ENCODE measurements around the gene MFAP4.
"Not testable (repeated sequence)": the region's sequence is repeated elsewhere in the genome, so short reads cannot be mapped to it uniquely, and the experiment has no call there.

Gene MFAP4

DNA sequence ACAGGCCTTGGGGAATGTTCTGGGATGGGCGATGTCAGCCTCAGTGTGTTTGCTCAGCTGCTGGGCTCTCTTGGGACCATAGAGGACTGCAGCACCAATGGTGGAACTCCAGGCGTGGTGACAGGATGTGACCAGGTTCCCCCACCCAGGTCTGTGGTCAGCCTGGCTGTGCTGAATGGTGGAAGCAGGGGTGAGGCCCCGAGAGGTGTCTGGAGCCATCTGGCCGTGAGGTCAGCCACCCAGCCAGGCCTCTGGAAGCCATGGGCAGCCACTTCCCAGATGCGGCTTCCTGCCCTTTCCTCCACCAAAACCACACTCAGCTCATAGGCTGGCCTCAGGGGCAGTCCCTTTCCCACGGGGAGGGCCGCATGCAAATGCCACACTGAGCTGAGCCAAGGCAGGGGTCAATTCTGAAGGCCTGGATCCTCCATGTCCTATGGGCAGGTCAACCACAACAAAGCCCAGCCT lies 16.5 kb downstream of the MFAP4 start:
- no peak for DNase-seq (ENCODE audit: low read depth in 2 of 2)

DNA sequence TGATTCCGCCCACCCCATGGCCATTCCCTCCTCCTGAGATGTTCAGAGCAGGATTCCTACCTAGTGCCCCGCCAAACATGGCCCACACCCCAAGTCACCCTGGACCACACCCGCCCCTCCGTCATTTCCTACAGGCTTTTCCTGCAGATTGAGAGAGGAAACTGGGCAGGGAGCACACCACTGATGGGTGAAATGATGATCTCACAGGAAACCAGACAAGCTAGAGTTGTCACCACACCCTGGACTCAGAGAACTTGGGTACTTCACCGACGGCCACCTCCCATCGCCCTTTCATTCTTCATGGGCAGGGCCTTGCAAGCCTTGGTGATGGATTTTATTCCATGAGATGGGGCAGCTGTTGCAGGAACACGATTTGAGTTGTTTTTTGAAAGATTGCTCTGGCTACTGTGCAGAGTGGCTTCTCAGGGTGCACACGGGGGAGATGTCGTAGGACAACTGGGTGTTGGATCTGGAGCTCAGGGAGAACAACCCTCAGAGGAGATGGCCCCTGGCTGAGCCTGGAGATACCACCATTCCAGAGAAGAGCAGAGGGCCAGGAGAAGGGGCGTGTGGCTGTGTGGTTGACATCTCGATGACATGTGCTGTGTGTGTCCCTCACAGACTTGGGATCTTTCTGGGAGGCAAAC lies 17.0 kb downstream of the MFAP4 start:
- no peak for DNase-seq (ENCODE audit: low read depth in 2 of 2)

DNA sequence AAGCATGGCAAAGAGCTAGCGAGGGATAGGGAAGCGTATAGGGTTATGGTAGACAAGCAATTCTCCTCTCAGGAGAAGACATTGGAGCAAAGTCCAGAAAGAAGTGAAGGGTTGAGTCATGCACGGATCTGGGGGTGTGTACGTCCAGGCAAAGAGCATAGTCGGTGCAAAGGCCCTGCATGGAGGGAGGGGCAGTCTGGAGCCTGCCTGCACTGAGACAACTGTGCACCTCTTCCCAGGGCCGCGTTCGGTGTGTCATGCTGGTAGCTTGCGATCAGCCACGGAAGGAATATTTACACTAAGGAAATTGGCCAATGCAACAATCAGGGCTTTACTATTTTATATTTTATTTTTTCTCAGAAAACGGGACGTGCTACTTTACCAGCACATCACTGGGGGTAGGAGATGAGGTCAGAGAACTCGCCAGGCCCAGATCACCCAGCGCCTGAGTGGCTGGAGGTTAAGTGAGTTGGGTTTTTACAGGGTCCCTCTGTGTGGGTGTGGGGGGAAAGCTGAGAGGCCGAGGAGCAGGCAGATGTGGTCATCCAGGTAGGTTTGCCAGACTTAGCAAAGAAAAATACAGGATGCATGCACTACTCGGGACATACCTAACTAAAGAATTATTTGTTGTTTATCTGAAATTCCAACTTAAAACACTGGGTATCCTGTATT lies 17.7 kb downstream of the MFAP4 start:
- no peak for DNase-seq (ENCODE audit: low read depth in 2 of 2)

- no peak for DNase-seq (ENCODE audit: low read depth in 2 of 2)
Observed at GRCh38 chr17:19368229-19368628, 18.8 kb downstream of the MFAP4 start.

DNA sequence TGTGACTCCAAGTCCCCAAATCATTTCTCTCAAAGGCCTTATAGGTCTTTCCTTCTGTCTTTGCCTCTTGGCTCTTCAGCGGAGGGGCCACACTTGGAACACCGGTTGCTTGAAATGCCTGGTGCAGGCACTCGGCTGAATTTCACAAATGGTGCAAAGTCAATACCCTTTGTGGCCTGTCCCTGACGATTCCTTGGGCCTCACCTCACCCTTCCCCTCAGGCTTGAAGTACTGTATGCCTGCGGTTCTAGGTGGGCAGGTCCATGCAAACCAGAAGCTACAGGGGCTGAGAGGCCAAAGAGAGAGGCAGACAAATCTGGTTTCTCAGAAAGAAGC lies 20.4 kb downstream of the MFAP4 start:
- DNase-seq (ENCODE audit: low read depth in 2 of 2) = no peak

DNA sequence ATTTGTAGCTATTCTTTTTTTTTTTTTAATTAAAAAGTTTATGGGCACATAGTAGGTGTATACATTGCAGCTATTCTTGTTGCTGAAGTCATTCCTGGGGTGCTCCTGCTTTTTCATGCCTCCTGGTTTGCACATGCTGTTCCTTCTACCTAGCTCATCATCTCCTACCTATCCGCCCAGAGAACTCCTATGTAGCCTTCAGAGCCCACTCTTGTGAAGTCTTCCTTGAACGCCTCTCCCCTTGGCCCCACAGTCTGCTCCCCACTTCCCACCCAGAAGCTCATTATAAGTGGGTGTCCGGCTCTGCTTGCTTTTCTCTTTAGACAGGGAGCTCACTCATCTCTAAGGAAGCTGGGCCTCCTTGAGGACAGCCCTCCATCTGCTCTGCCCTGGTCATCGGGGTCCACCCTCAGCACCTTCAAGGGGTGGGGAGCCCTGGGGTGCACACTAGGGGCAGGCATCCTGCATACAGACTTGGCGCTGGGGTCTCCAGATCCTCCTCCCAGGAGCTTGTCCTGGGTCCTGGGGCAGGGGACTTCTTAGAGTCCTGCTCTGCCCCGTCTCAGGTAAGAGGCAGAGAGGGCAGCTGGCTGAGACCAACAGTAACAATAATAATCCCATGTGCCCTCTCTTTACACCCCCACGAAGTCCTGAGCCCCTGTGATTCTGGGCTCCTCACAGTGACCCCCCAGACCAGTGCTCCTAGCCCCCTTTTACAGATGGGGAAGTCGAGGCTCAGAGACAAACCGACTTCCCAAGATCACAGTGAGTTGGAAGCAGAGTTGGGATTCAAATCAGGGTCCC lies 21.0 kb downstream of the MFAP4 start:
- no peak for DNase-seq (ENCODE audit: low read depth in 2 of 2)

- no peak for DNase-seq (ENCODE audit: low read depth in 2 of 2)
Observed at GRCh38 chr17:19365499-19365817, 21.5 kb downstream of the MFAP4 start.

DNA sequence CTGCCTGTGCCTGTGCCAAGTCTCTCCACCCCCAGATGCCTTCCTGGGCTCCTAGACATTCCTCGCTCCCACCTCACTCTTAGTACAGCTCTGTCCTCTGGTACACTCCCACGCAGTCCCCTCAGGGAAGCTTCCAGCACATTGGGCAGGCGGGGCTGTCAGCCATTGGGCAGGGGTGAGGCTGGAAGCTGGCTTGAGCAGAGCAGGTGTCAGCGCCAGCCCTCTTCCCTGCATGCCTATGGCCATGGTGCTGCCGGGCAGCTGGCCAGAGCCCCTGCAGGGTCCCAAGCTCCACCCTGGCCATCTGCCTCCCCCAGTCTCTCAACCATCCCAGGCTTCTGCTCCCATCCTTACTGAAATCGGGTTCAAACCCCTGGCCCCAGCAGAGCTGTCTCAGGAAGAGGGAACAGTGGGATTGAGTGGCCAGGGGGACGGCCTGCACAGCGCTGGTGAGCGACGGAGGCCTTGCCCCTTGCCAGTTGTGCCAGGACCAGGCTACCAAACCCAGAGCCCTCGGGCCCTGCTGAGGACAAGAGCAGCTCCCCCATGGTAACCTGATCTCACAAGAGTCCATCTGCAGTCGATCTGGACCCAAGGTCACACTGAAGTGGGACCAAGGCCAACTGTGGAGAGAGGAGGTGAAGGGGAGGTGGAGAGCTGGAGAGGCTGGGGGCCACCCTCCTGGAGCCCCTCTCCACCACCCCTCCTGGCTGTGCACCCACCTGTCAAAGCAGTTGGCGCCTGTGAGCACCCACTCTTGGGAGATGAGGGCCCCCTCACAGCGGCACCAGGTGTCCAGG lies 22.1 kb downstream of the MFAP4 start:
- DNase-seq (ENCODE audit: low read depth in 2 of 2) = no peak

GRCh38 chr17:19363460-19364035 lies 23.4 kb downstream of the MFAP4 start:
- DNase-seq (ENCODE audit: low read depth in 2 of 2) = no peak

GRCh38 chr17:19363114-19363438 lies 23.9 kb downstream of the MFAP4 start:
- DNase-seq (ENCODE audit: low read depth in 2 of 2) = no peak

DNA sequence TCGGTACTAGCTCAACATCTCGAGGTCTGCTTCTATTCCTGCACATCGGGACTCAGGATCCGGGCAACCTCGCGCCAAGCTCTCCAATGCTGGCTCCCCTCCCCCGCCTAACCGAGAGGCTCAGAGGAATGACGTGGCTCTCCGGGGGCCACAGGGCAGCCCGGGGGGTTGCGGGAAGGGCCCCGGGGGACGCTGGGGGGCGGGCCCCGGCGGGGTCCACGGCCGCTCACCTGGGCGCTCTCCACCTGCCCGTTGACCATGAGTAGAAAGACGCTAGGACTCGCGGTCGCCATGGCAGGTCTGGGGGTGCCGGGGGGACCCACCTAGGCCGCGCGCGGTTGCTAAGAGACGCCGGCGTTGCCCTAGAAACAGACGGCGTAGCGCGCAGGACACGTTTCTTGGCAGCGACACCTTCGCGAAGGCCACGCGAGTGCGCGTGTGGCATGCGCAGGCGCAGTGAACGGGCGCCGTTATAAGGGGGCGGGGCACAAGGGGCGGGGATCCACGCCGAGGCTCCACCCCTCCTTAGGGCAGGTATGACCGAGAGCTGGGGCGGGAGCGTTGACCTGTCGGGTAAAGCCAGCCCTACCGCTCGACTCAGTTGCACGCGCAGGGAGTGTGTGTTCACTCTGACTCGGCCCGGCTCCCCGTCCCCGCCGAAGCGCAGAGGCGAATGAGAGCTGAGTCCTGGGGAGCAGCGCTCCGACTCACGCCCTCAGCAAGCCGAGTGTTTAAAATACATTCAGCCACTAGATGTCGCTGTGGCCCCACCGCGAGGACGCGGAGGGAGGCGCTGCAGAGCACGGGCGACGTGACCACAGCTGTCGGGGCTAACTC lies 24.5 kb downstream of the MFAP4 start, which contains the start of gene B9D1:
TSS of gene B9D1 (minus strand) at position 447 of the 837 bp plus-strand sequence. CDS start at position 293, 154 bp downstream.
- DNase-seq (ENCODE audit: low read depth in 2 of 2) = peak; percentile 92

DNA sequence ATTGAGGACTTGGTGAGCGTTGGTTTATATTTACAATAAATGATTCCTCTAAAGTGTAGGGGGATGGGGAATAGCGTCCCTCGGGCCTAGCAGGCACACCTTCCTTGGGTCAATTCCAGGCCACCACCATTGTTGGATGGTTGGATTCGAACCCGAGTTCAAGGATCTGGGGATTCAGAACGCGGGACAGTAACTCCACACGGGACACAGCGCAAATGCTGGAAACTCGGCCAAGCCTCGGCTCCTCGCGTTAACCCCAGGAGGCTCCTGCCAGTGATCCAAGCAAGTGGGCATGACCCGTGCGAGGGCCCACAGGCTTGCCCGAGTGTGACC lies 25.1 kb downstream of the MFAP4 start:
- no peak for DNase-seq (ENCODE audit: low read depth in 2 of 2)

GRCh38 chr17:19361326-19361725 lies 25.7 kb downstream of the MFAP4 start:
- no peak for DNase-seq (ENCODE audit: low read depth in 2 of 2)

- DNase-seq (ENCODE audit: low read depth in 2 of 2) = no peak
Observed at GRCh38 chr17:19360772-19361171, 26.2 kb downstream of the MFAP4 start.

GRCh38 chr17:19359856-19360255 lies 27.1 kb downstream of the MFAP4 start:
- DNase-seq (ENCODE audit: low read depth in 2 of 2) = no peak

DNA sequence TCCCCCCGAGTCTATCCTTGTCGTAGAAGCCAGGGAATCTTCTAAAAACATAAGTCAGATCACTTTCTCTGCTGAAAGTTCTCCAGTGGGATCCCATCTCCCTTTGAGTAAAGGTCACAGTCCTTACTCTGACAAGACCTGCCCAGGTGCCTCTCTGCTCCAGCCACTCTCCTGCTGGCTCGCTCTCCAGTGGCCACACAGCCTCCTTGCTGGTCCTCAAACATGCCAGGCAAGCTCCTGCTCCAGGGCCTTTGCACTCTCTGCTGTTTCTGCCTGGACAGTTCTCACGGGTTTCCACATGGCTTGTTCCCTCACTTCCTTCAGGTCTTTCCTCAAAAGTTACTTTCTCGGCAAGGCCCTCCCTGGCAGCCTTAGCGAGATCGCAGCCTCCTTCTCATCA lies 27.8 kb downstream of the MFAP4 start:
- DNase-seq (ENCODE audit: low read depth in 2 of 2) = no peak

- DNase-seq (ENCODE audit: low read depth in 2 of 2) = no peak
Observed at GRCh38 chr17:19357761-19358160, 29.2 kb downstream of the MFAP4 start.

DNA sequence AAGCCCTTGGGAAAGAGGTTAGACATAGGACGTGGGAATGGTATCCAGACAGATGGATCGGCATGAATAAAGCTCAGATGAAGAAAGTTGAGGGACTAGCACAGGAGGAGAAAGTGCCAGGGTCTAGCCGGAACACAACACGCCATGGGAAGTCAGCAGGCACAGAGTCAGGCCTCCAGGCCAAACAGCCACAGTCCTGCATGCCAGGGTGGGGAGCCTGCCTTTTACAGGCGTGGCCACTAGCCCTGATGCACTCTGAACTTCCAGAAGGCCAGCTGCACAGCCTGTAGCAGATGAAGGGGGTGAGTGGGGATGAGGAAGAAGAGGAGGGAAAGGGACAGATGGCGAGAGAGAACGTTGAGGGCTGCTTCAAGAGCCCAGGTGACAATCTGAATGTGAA lies 29.6 kb downstream of the MFAP4 start:
- no peak for DNase-seq (ENCODE audit: low read depth in 2 of 2)

DNA sequence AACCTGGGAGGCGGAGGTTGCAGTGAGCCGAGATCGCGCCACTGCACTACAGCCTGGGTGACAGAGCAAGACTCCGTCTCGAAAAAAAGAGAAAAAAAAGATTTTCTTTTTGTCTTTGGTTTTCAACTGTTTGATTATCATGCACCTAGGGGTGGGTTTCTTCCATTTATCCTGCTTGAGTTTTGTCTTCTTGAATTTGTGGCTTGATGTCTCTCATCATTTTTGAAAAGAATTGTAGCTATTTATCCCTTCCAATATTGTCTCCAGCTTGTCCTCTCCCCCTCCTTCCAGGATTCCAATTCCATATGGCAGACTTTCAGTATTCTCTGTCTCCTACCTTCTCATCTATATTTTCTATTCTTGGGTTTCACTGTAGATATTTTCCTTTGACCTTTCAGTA lies 32.2 kb downstream of the MFAP4 start:
- no peak for DNase-seq (ENCODE audit: low read depth in 2 of 2)

GRCh38 chr17:19353401-19353800 lies 33.6 kb downstream of the MFAP4 start:
- not testable (repeated sequence) for DNase-seq (ENCODE audit: low read depth in 2 of 2)

DNA sequence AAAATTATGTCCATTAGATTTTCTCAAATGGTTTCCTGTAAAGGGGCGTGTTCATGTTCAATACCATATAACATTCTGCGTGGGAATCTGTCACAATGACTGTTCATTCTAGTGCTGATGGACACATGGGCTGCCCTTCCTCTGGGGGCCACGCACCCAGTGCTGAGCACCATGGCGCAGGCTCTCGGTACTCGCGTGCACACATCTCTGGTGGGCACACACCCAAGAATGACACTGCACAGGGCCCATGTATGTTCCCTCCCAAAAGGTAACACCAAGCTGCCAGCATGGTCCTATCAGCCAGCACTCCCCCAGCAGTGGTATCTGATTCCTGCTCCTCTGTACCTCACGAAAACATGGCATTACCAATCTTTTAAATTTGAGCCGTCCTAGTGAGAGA lies 38.2 kb downstream of the MFAP4 start:
- DNase-seq (ENCODE audit: low read depth in 2 of 2) = no peak
